ENCODE measurements around the gene TMEM63B. TPM values are rescaled to one million over a fixed set of nuclear protein-coding genes. Genes with fewer than 3 reads are reported as not detected.

TMEM63B gene
- total and polyA plus RNA-seq, 2 experiments from 2014 or later, result 14.1 to 43.2 TPM

GRCh38 chr6:44133003-44133931, 5.9 kb downstream of the TMEM63B start:
- Histone ChIP-seq H3F3A (ENCODE audit: insufficient read depth) (no peaks in the 10 kb centered on the region), H3K9ac (peak overlapping the region; percentile 35), H3K36me3 (ENCODE audit: low read depth) (no peaks in the 10 kb centered on the region), H2AFZ (peak overlapping the region; percentile 48; the same call in 1 of the 2 replicates), H3K27ac (no peak overlapping the region), H3K9me3 (ENCODE audit: low read depth) (no peaks in the 10 kb centered on the region), H3K27me3 (replicated peaks; ENCODE audit: insufficient read depth) (no peaks in the 10 kb centered on the region), H3K79me2 (ENCODE audit: insufficient read depth) (peaks cover 45% of the 10 kb centered on the region), H4K20me1 (ENCODE audit: insufficient read depth) (no peaks in the 10 kb centered on the region), H3K4me3 (0 out of 2 replicates have a peak overlapping the region, but pooled peaks have one; percentile 18), H3K9me2 (ENCODE audit: insufficient read depth) (no peaks in the 10 kb centered on the region), H3K4me2 (ENCODE audit: unreplicated experiment) (peak overlapping the region; percentile 39), H3K4me1 (ENCODE audit: insufficient read depth) (no peaks in the 10 kb centered on the region; the same call in 1 of the 2 replicates)
- in situ Hi-C loops (cut with MboI), result no loop called here
- peak; percentile 74 for DNase-seq
- 22 to 28% methylated on average over 8 to 9 of the region's 9 CpGs for WGBS, 2 experiments (ENCODE audit: low coverage in 1 of 2, low lambda C conversion rate in 2 of 2, missing lambda C conversion rate in 2 of 2)
- TF ChIP-seq EZH2 (IDR thresholded peaks at IDR 0.05; ENCODE audit: insufficient read depth, poor library complexity, severe bottlenecking) (no peak), EZH2phosphoT487 (IDR thresholded peaks at IDR 0.05; ENCODE audit: insufficient read depth, low read depth) (no peak)

- TF ChIP-seq EZH2 (IDR thresholded peaks at IDR 0.05; ENCODE audit: insufficient read depth, poor library complexity, severe bottlenecking) (no peak), EZH2phosphoT487 (IDR thresholded peaks at IDR 0.05; ENCODE audit: insufficient read depth, low read depth) (no peak)
- Histone ChIP-seq H4K20me1 (ENCODE audit: insufficient read depth) (no peaks in the 10 kb centered on the region), H3K36me3 (ENCODE audit: low read depth) (no peaks in the 10 kb centered on the region), H3K4me3 (no peak overlapping the region), H3K4me2 (ENCODE audit: unreplicated experiment) (no peak overlapping the region), H2AFZ (no peak overlapping the region), H3K79me2 (ENCODE audit: insufficient read depth) (peaks cover 36% of the 10 kb centered on the region), H3K9me3 (ENCODE audit: low read depth) (no peaks in the 10 kb centered on the region), H3K27me3 (replicated peaks; ENCODE audit: insufficient read depth) (no peaks in the 10 kb centered on the region), H3K9ac (no peak overlapping the region), H3K4me1 (ENCODE audit: insufficient read depth) (no peaks in the 10 kb centered on the region; the same call in 1 of the 2 replicates), H3K27ac (no peak overlapping the region), H3K9me2 (ENCODE audit: insufficient read depth) (no peaks in the 10 kb centered on the region), H3F3A (ENCODE audit: insufficient read depth) (no peaks in the 10 kb centered on the region)
- no peak for DNase-seq
- in situ Hi-C loops (cut with MboI), result no loop called here
- WGBS, 2 experiments (ENCODE audit: low coverage in 1 of 2, low lambda C conversion rate in 2 of 2, missing lambda C conversion rate in 2 of 2), result 88% methylated on average over 12 of the region's 12 CpGs
These were observed 6.8 kb downstream of the TMEM63B start for GRCh38 chr6:44133981-44134711.

- no peak overlapping the region for H3K27ac ChIP-seq
- H3K27me3 ChIP-seq (replicated peaks; ENCODE audit: insufficient read depth), result no peaks in the 10 kb centered on the region
- in situ Hi-C loops (cut with MboI), result no loop called here
- H3K9me2 ChIP-seq (ENCODE audit: insufficient read depth), result no peaks in the 10 kb centered on the region
- H4K20me1 ChIP-seq (ENCODE audit: insufficient read depth), result no peaks in the 10 kb centered on the region
- H3K9me3 ChIP-seq (ENCODE audit: low read depth), result no peaks in the 10 kb centered on the region
- TF ChIP-seq EZH2 (IDR thresholded peaks at IDR 0.05; ENCODE audit: insufficient read depth, poor library complexity, severe bottlenecking) (no peak), EZH2phosphoT487 (IDR thresholded peaks at IDR 0.05; ENCODE audit: insufficient read depth, low read depth) (no peak)
- peaks cover 25% of the 10 kb centered on the region for H3K79me2 ChIP-seq (ENCODE audit: insufficient read depth)
- no peaks in the 10 kb centered on the region for H3K36me3 ChIP-seq (ENCODE audit: low read depth)
- H2AFZ ChIP-seq, result no peak overlapping the region
- 93% methylated on average over 10 of the region's 10 CpGs for WGBS, 2 experiments (ENCODE audit: low coverage in 1 of 2, low lambda C conversion rate in 2 of 2, missing lambda C conversion rate in 2 of 2)
- no peaks in the 10 kb centered on the region for H3F3A ChIP-seq (ENCODE audit: insufficient read depth)
- no peak overlapping the region for H3K9ac ChIP-seq
- H3K4me3 ChIP-seq, result no peak overlapping the region
- H3K4me2 ChIP-seq (ENCODE audit: unreplicated experiment), result no peak overlapping the region
- no peak for DNase-seq
- H3K4me1 ChIP-seq (ENCODE audit: insufficient read depth), result no peaks in the 10 kb centered on the region; the same call in 1 of the 2 replicates
These were observed 7.9 kb downstream of the TMEM63B start for GRCh38 chr6:44135173-44135758.

- 86 to 87% methylated on average over 6 to 7 of the region's 7 CpGs for WGBS, 2 experiments (ENCODE audit: low coverage in 1 of 2, low lambda C conversion rate in 2 of 2, missing lambda C conversion rate in 2 of 2)
- H3F3A ChIP-seq (ENCODE audit: insufficient read depth), result no peaks in the 10 kb centered on the region
- H3K4me3 ChIP-seq, result no peak overlapping the region
- H3K9me3 ChIP-seq (ENCODE audit: low read depth), result no peaks in the 10 kb centered on the region
- TF ChIP-seq EZH2phosphoT487 (IDR thresholded peaks at IDR 0.05; ENCODE audit: insufficient read depth, low read depth), result no peak
- no peak for TF ChIP-seq EZH2 (IDR thresholded peaks at IDR 0.05; ENCODE audit: insufficient read depth, poor library complexity, severe bottlenecking)
- peaks cover 22% of the 10 kb centered on the region for H3K79me2 ChIP-seq (ENCODE audit: insufficient read depth)
- no peaks in the 10 kb centered on the region for H4K20me1 ChIP-seq (ENCODE audit: insufficient read depth)
- no peak overlapping the region for H3K9ac ChIP-seq
- no peaks in the 10 kb centered on the region for H3K9me2 ChIP-seq (ENCODE audit: insufficient read depth)
- no peak for DNase-seq
- in situ Hi-C loops (cut with MboI), result no loop called here
- no peaks in the 10 kb centered on the region for H3K27me3 ChIP-seq (replicated peaks; ENCODE audit: insufficient read depth)
- H3K36me3 ChIP-seq (ENCODE audit: low read depth), result 0 out of 2 replicates have a peak, but pooled peaks cover 2% of the 10 kb centered on the region
- H3K4me1 ChIP-seq (ENCODE audit: insufficient read depth), result no peaks in the 10 kb centered on the region; the same call in 1 of the 2 replicates
- no peak overlapping the region for H3K4me2 ChIP-seq (ENCODE audit: unreplicated experiment)
- no peak overlapping the region for H2AFZ ChIP-seq
- H3K27ac ChIP-seq, result no peak overlapping the region
These were observed 8.5 kb downstream of the TMEM63B start for GRCh38 chr6:44135875-44136274.
